Transverse colon (tissue), 3 donors: ENCODE measurements around the gene ZNF804B.

Experiments
- CTCF ChIP-seq, 5 experiments: fragments of 200-600 bp in 3 of 5; fragments of 450-650 bp in 2 of 5; sonication (generic) in 3 of 5; IDR thresholded peaks; 1 replicate in 2 of 5; 2 replicates in 3 of 5; pipeline ENCODE4 v1.5.1; 2016 to 2017; ENCODE audit warnings: antibody characterized with exemption in 5 of 5, inconsistent platforms in 3 of 5, mild to moderate bottlenecking in 2 of 5, moderate library complexity in 1 of 5
- EP300 ChIP-seq: sonication (generic); formaldehyde crosslinking; IDR thresholded peaks from one replicate; pipeline ENCODE4 v1.6.1; 2017; ENCODE audit warnings: antibody characterized with exemption, low read depth
- POLR2A ChIP-seq: fragments of 450-650 bp; IDR thresholded peaks from one replicate; pipeline ENCODE4 v1.6.1; 2016; ENCODE audit warnings: antibody characterized with exemption, mild to moderate bottlenecking, moderate library complexity

GRCh38 chr7:88885131-88885530 lies 125.6 kb downstream of the ZNF804B start:
- TF ChIP-seq CTCF (IDR thresholded peaks at IDR 0.05) (no peak), EP300 (no peak), POLR2A (no peak)
